ENCODE results near the gene IGFALS. TPM values are rescaled to one million over a fixed set of nuclear protein-coding genes. Genes with fewer than 3 reads are reported as not detected.
A peak's percentile ranks its signal among the peaks of the same experiment; 100 is the strongest.

The IGFALS gene
- total RNA-seq, 1 donor from 2014 or later = 0.12 TPM

GRCh38 chr16:1794908-1795666 is 1.6 kb upstream of the IGFALS start:
- Mint-ChIP-seq H3K4me3 (ENCODE audit: unreplicated experiment) (no peak overlapping the region), H3K9me3 (ENCODE audit: low read depth) (peaks cover 17% of the 10 kb centered on the region), H3K36me3 (ENCODE audit: low read depth) (peaks cover 3% of the 10 kb centered on the region), H3K4me1 (ENCODE audit: low read depth) (no peaks in the 10 kb centered on the region), H3K27me3 (ENCODE audit: low read depth) (no peaks in the 10 kb centered on the region), H3K27ac (ENCODE audit: unreplicated experiment) (no peak overlapping the region)
- DNase-seq (ENCODE audit: low spot score) = no peak
- no peak for TF ChIP-seq CTCF (IDR thresholded peaks at IDR 0.05)

- TF ChIP-seq CTCF (IDR thresholded peaks at IDR 0.05) = no peak
- H3K36me3 Mint-ChIP-seq (ENCODE audit: low read depth) = peaks cover 3% of the 10 kb centered on the region
- H3K27me3 Mint-ChIP-seq (ENCODE audit: low read depth) = no peaks in the 10 kb centered on the region
- no peak overlapping the region for H3K27ac Mint-ChIP-seq (ENCODE audit: unreplicated experiment)
- no peak overlapping the region for H3K4me3 Mint-ChIP-seq (ENCODE audit: unreplicated experiment)
- peaks cover 14% of the 10 kb centered on the region for H3K9me3 Mint-ChIP-seq (ENCODE audit: low read depth)
- DNase-seq (ENCODE audit: low spot score) = no peak
- no peaks in the 10 kb centered on the region for H3K4me1 Mint-ChIP-seq (ENCODE audit: low read depth)
Observed at GRCh38 chr16:1794221-1794871, 841 bp upstream of the IGFALS start.

- peak; percentile 93 for DNase-seq (ENCODE audit: low spot score)
- Mint-ChIP-seq H3K4me3 (ENCODE audit: unreplicated experiment) (no peak overlapping the region), H3K27me3 (ENCODE audit: low read depth) (no peaks in the 10 kb centered on the region), H3K27ac (ENCODE audit: unreplicated experiment) (no peak overlapping the region), H3K9me3 (ENCODE audit: low read depth) (peaks cover 7% of the 10 kb centered on the region), H3K4me1 (ENCODE audit: low read depth) (no peaks in the 10 kb centered on the region), H3K36me3 (ENCODE audit: low read depth) (peaks cover 4% of the 10 kb centered on the region)
- no peak for TF ChIP-seq CTCF (IDR thresholded peaks at IDR 0.05)
Observed at GRCh38 chr16:1792836-1793577, 498 bp downstream of the IGFALS start.

GRCh38 chr16:1791943-1792812 is 1.3 kb downstream of the IGFALS start:
- Mint-ChIP-seq H3K27me3 (ENCODE audit: low read depth) (no peaks in the 10 kb centered on the region), H3K9me3 (ENCODE audit: low read depth) (peaks cover 2% of the 10 kb centered on the region), H3K4me3 (ENCODE audit: unreplicated experiment) (no peak overlapping the region), H3K36me3 (ENCODE audit: low read depth) (peaks cover 2% of the 10 kb centered on the region), H3K4me1 (ENCODE audit: low read depth) (no peaks in the 10 kb centered on the region), H3K27ac (ENCODE audit: unreplicated experiment) (no peak overlapping the region)
- DNase-seq (ENCODE audit: low spot score) = peak; percentile 93
- no peak for TF ChIP-seq CTCF (IDR thresholded peaks at IDR 0.05)

All from chondrocyte (in vitro differentiated cells).